ENCODE measurements around the gene FAM236A.
"Not testable (repeated sequence)": the region's sequence is repeated elsewhere in the genome, so short reads cannot be mapped to it uniquely, and the experiment has no call there.

- not testable (repeated sequence) for TF ChIP-seq GATA2 (CRISPR knock-in tag; IDR thresholded peaks at IDR 0.05); CTCF (IDR thresholded peaks at IDR 0.05 in 2 of 3, conservative IDR thresholded peaks at IDR 0.05 in 1 of 3; ENCODE audit: insufficient read depth in 2 of 3, low read depth in 1 of 3, low read length in 3 of 3); MAZ (CRISPR knock-in tag; conservative IDR thresholded peaks at IDR 0.05 in 1 of 2, IDR thresholded peaks at IDR 0.05 in 1 of 2); E2F5 (CRISPR knock-in tag; IDR thresholded peaks at IDR 0.05); SMARCA5 (IDR thresholded peaks at IDR 0.05); MTA3 (IDR thresholded peaks at IDR 0.05; ENCODE audit: borderline replicate concordance); MAFG (tag; conservative IDR thresholded peaks at IDR 0.05); NFXL1 (CRISPR knock-in tag; IDR thresholded peaks at IDR 0.05); GTF2F1 (IDR thresholded peaks at IDR 0.05; ENCODE audit: low read depth, low read length); ZZZ3 (IDR thresholded peaks at IDR 0.05)
These were observed 4.3 kb downstream of the FAM236A start for GRCh38 chrX:72942272-72942671.

Measured in K562 (cell line).